NCI-H1105 (cell line): ENCODE results near the gene NXNL1.

ENCODE experiments used
- DNase-seq: peaks from one replicate; lab custom pipeline; 2025; lab: John Stamatoyannopoulos, UW

Gene NXNL1

GRCh38 chr19:17455308-17456123 is 5.2 kb downstream of the NXNL1 start:
- DNase-seq: no peak

GRCh38 chr19:17454576-17455071 is 6.1 kb downstream of the NXNL1 start:
- DNase-seq: no peak

GRCh38 chr19:17451820-17452219 is 8.9 kb downstream of the NXNL1 start:
- no peak for DNase-seq

- no peak for DNase-seq
Measured at GRCh38 chr19:17450264-17451075, 10.3 kb downstream of the NXNL1 start.

- peak; percentile 16 for DNase-seq
Measured at GRCh38 chr19:17448131-17448967, 12.4 kb downstream of the NXNL1 start, which contains the start of gene TMEM221. Gene TMEM221, minus strand, starts transcription at chr19:17448668. Its CDS starts 206 bp downstream, at chr19:17448462.

- no peak for DNase-seq
Measured at GRCh38 chr19:17447704-17448130, 13.0 kb downstream of the NXNL1 start.

GRCh38 chr19:17445526-17446165 is 15.1 kb downstream of the NXNL1 start:
- no peak for DNase-seq

- DNase-seq: peak; percentile 13
Measured at GRCh38 chr19:17441241-17442021, 19.3 kb downstream of the NXNL1 start.

GRCh38 chr19:17436874-17437267 is 23.9 kb downstream of the NXNL1 start:
- DNase-seq: no peak

- DNase-seq: no peak
Measured at GRCh38 chr19:17436094-17436873, 24.4 kb downstream of the NXNL1 start.

GRCh38 chr19:17435218-17435617 is 25.5 kb downstream of the NXNL1 start:
- DNase-seq: no peak

GRCh38 chr19:17431417-17431816 is 29.3 kb downstream of the NXNL1 start:
- DNase-seq: no peak

GRCh38 chr19:17429641-17430113 is 31.0 kb downstream of the NXNL1 start:
- no peak for DNase-seq

- DNase-seq: peak; percentile 50
Measured at GRCh38 chr19:17424743-17425365, 35.9 kb downstream of the NXNL1 start.

- DNase-seq: no peak
Measured at GRCh38 chr19:17423429-17424208, 37.1 kb downstream of the NXNL1 start.

- no peak for DNase-seq
Measured at GRCh38 chr19:17421942-17422341, 38.8 kb downstream of the NXNL1 start.

GRCh38 chr19:17420475-17420924 is 40.2 kb downstream of the NXNL1 start:
- DNase-seq: peak; percentile 27
